ENCODE measurements around the gene NRCAM.

- TF ChIP-seq SP1 (IDR thresholded peaks at IDR 0.05) = no peak
- no peak for TF ChIP-seq ELF4 (IDR thresholded peaks at IDR 0.05)
- TF ChIP-seq SUZ12 (IDR thresholded peaks at IDR 0.05) = no peak
- TF ChIP-seq CTBP1 (IDR thresholded peaks at IDR 0.05; ENCODE audit: borderline replicate concordance) = no peak
- TF ChIP-seq FOXA1 (IDR thresholded peaks at IDR 0.05) = no peak
- no peak for TF ChIP-seq HDGF (IDR thresholded peaks at IDR 0.05; ENCODE audit: borderline replicate concordance)
- no peak for TF ChIP-seq BHLHE40 (IDR thresholded peaks at IDR 0.05; ENCODE audit: borderline replicate concordance)
- no peak for TF ChIP-seq TARDBP (IDR thresholded peaks at IDR 0.05)
- TF ChIP-seq FOXK2 (IDR thresholded peaks at IDR 0.05) = no peak
- no peak for TF ChIP-seq LEF1 (IDR thresholded peaks at IDR 0.05; ENCODE audit: borderline replicate concordance)
Measured at GRCh38 chr7:108479118-108479517, 22.9 kb upstream of the NRCAM start.
